Vagina (tissue), 2 donors: Measurements from ENCODE around the gene DIAPH3. TPM values are rescaled to one million over a fixed set of nuclear protein-coding genes. Genes with fewer than 3 reads are reported as not detected.
"Not testable (repeated sequence)": the region's sequence is repeated elsewhere in the genome, so short reads cannot be mapped to it uniquely, and the experiment has no call there.

Source experiments
- DNase-seq, 2 donors: peaks; one replicate each; pipeline ENCODE4 v3.0.0-alpha.2; 2017; ENCODE audit errors: extremely low spot score in 2 of 2
- H3K27ac ChIP-seq: fragments of 200-600 bp; sonication (generic); one replicate; pipeline ENCODE4 v1.5.1; 2019
- H3K27me3 ChIP-seq: fragments of 200-600 bp; sonication (generic); one replicate; pipeline ENCODE4 v1.5.1; 2019
- H3K36me3 ChIP-seq, 2 donors: fragments of 200-600 bp; sonication (generic); one replicate each; pipeline ENCODE4 v1.5.1; 2017 to 2019
- H3K4me1 ChIP-seq: fragments of 200-600 bp; sonication (generic); one replicate; pipeline ENCODE4 v1.5.1; 2019
- H3K4me3 ChIP-seq, 2 donors: fragments of 200-600 bp; sonication (generic); 1 replicate in 1 of 2; 2 replicates in 1 of 2; pipeline ENCODE4 v1.5.1; 2016 to 2019
- H3K9me3 ChIP-seq: fragments of 200-600 bp; sonication (generic); one replicate; pipeline ENCODE4 v1.5.1; 2019
- CTCF ChIP-seq, 3 experiments: fragments of 450-650 bp in 2 of 3; fragments of 200-600 bp in 1 of 3; sonication (generic) in 1 of 3; IDR thresholded peaks; one replicate each; pipeline ENCODE4 v1.5.1; 2017 to 2019; ENCODE audit warnings: antibody characterized with exemption in 3 of 3, mild to moderate bottlenecking in 2 of 3, moderate library complexity in 2 of 3
- POLR2A ChIP-seq, 2 donors: fragments of 450-650 bp; IDR thresholded peaks; one replicate each; pipeline ENCODE4 v1.6.1; 2017; ENCODE audit warnings: antibody characterized with exemption in 2 of 2, mild to moderate bottlenecking in 2 of 2, moderate library complexity in 2 of 2
- POLR2AphosphoS5 ChIP-seq, 2 donors: sonication (generic); formaldehyde crosslinking; IDR thresholded peaks; one replicate each; pipeline ENCODE4 v1.9.0; 2017; ENCODE audit warnings: antibody characterized with exemption in 2 of 2, mild to moderate bottlenecking in 2 of 2, low read depth in 1 of 2; ENCODE audit not compliant: insufficient read depth in 1 of 2
- intact Hi-C: fragments of 100-400 bp; cut with DNase I; formaldehyde crosslinking; loops from one replicate; pipeline ENCODE4 v1.15.1; 2023
- total RNA-seq: library from RNA; depleted of rRNA; stranded (reverse); fragments of >200 nt; gene quantifications from one replicate; pipeline ENCODE4 v1.2.3, GENCODE V29; 2016

DIAPH3 gene
- total RNA-seq, 1 donor from 2014 or later = 1.2 TPM

DNA sequence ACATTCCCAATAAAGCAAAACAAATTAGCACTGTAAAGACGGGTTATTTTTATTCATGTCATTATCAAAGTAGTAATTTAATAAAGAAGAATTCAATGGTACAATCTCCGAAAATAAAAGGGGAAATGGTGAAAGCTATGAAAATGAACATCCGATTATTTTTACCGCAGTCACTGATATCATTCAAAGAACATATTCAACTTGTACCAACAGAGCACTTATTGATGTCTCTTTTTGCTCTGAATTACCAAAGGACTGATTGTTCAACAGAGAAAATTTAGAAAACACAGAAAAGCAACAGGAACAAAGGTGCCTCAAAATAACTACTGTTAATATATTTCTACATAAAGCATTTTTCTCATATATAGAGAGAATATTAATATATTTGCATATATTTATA, 119.4 kb downstream of the DIAPH3 start:
- Histone ChIP-seq H3K4me3 (no peak overlapping the region), H3K27ac (no peak overlapping the region), H3K9me3 (no peaks in the 10 kb centered on the region), H3K4me1 (no peaks in the 10 kb centered on the region), H3K36me3 (no peaks in the 10 kb centered on the region), H3K27me3 (no peaks in the 10 kb centered on the region)
- intact Hi-C loops = no loop called here
- DNase-seq = no peak
- TF ChIP-seq POLR2AphosphoS5 (IDR thresholded peaks at IDR 0.05; ENCODE audit: insufficient read depth in 1 of 2, low read depth in 1 of 2) (no peak), CTCF (IDR thresholded peaks at IDR 0.05) (no peak), POLR2A (IDR thresholded peaks at IDR 0.05) (no peak)

DNA sequence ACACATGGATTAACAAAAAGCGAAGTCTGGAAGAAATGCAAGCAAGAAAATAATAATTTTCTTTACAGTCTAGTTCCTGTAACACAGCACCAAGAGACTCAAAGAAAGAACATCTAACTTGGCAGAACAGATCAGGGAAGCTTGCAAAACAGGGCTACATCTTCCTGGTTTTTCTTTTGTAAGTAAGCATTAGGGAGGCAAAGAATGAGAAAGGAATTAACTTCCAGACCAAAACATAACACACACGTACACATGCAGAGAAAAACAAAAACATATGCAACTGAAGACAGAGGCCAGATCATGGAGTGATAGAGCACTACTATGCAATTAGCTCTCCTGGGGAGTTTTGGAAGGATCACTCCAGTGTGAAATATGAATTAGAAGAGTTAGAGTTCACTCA, 120.5 kb downstream of the DIAPH3 start:
- Histone ChIP-seq H3K36me3 (no peaks in the 10 kb centered on the region), H3K27me3 (no peaks in the 10 kb centered on the region), H3K4me3 (no peak overlapping the region), H3K9me3 (no peaks in the 10 kb centered on the region), H3K4me1 (no peaks in the 10 kb centered on the region), H3K27ac (no peak overlapping the region)
- intact Hi-C loops = no loop called here
- no peak for TF ChIP-seq CTCF (IDR thresholded peaks at IDR 0.05)
- no peak for TF ChIP-seq POLR2A (IDR thresholded peaks at IDR 0.05)
- no peak for TF ChIP-seq POLR2AphosphoS5 (IDR thresholded peaks at IDR 0.05; ENCODE audit: insufficient read depth in 1 of 2, low read depth in 1 of 2)
- no peak for DNase-seq

DNA sequence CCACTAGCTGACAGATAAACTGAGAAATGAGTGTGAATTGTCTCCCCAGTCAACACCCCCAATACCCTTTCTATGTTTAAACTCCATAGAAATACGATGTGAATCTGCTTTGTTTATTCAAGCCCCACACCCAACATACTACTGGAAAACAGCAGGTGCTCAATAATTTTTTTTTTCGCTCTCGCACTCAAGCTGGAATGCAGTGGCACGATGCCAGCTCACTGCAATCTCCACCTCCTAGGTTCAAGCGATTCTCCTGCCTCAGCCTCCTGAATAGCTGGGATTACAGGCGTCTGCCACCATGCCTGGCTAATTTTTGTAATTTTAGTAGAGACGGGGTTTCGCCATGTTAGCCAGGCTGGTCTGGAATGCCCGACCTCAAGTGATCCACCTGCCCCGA, 123.1 kb downstream of the DIAPH3 start:
- H3K4me1 ChIP-seq, H3K27me3 ChIP-seq, H3K27ac ChIP-seq, H3K4me3 ChIP-seq, H3K9me3 ChIP-seq, DNase-seq, H3K36me3 ChIP-seq, intact Hi-C loops: not testable (repeated sequence)

DNA sequence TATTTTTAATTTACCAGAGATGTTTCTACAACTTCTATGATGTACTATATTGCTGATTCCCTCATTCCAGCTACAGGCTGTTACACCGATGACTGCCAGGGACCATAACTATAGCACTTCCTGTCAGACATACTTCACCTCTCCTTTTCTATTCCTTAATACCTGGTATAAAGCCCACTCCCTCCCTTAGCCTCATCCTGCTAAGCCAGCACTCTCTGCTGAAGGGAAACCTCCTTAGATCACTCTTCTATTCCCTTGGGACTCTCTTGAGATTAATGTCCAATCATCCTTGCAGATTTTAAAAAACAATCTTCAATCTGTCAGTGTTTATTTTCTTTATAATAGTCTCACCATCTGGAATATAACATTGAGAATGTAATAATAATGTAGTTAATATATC, 127.9 kb downstream of the DIAPH3 start:
- DNase-seq = no peak
- Histone ChIP-seq H3K27me3 (no peaks in the 10 kb centered on the region), H3K4me3 (no peak overlapping the region), H3K4me1 (no peaks in the 10 kb centered on the region), H3K9me3 (no peaks in the 10 kb centered on the region), H3K27ac (no peak overlapping the region), H3K36me3 (no peaks in the 10 kb centered on the region)
- intact Hi-C loops = no loop called here
- TF ChIP-seq CTCF (IDR thresholded peaks at IDR 0.05) (no peak), POLR2AphosphoS5 (IDR thresholded peaks at IDR 0.05; ENCODE audit: insufficient read depth in 1 of 2, low read depth in 1 of 2) (no peak), POLR2A (IDR thresholded peaks at IDR 0.05) (no peak)

- no peaks in the 10 kb centered on the region for H3K4me1 ChIP-seq
- no peak for DNase-seq
- H3K27me3 ChIP-seq = no peaks in the 10 kb centered on the region
- H3K9me3 ChIP-seq = no peaks in the 10 kb centered on the region
- H3K27ac ChIP-seq = no peak overlapping the region
- no peaks in the 10 kb centered on the region for H3K36me3 ChIP-seq
- H3K4me3 ChIP-seq = no peak overlapping the region
- intact Hi-C loops = no loop called here
- TF ChIP-seq CTCF (IDR thresholded peaks at IDR 0.05) (no peak), POLR2A (IDR thresholded peaks at IDR 0.05) (no peak), POLR2AphosphoS5 (IDR thresholded peaks at IDR 0.05; ENCODE audit: insufficient read depth in 1 of 2, low read depth in 1 of 2) (no peak)
Observed at GRCh38 chr13:60032851-60033250, 130.9 kb downstream of the DIAPH3 start.

GRCh38 chr13:60028021-60028420, 135.7 kb downstream of the DIAPH3 start:
- no peaks in the 10 kb centered on the region for H3K27me3 ChIP-seq
- no peaks in the 10 kb centered on the region for H3K36me3 ChIP-seq
- TF ChIP-seq CTCF (IDR thresholded peaks at IDR 0.05) = no peak
- no peak for TF ChIP-seq POLR2A (IDR thresholded peaks at IDR 0.05)
- TF ChIP-seq POLR2AphosphoS5 (IDR thresholded peaks at IDR 0.05; ENCODE audit: insufficient read depth in 1 of 2, low read depth in 1 of 2) = no peak
- no peaks in the 10 kb centered on the region for H3K9me3 ChIP-seq
- DNase-seq = no peak
- no peak overlapping the region for H3K27ac ChIP-seq
- H3K4me3 ChIP-seq = no peak overlapping the region
- intact Hi-C loops = no loop called here
- H3K4me1 ChIP-seq = no peaks in the 10 kb centered on the region
